Heart left ventricle (tissue), 13 donors: ENCODE data around the gene MS4A4A.

Experiments used
- POLR2A ChIP-seq, 2 donors: fragments of 450-650 bp; IDR thresholded peaks; one replicate each; pipeline ENCODE4 v1.6.1; 2017; ENCODE audit warnings: antibody characterized with exemption in 2 of 2, mild to moderate bottlenecking in 2 of 2, moderate library complexity in 2 of 2
- TF ChIP-seq, protein P1 (sequence below), 12 donors: fragments of 200-600 bp; sonication (generic) in 4 of 12; IDR thresholded peaks; one replicate each; pipeline versions ENCODE4 v1.5.0 to v1.8.0; 2018 to 2022; ENCODE audit warnings: antibody characterized with exemption in 12 of 12, mild to moderate bottlenecking in 5 of 12
- donor health status: ischemic (EF 13 %, LVEDD 7.1; RV severe dilation, severe dysfunction).
- donor health status: DM: no; HTN: yes; CAD: no.
- donor health status: DM: no; HTN: no; CAD: no.
- donor health status: ischemic (EF 25% LVEDD 6.9; RV normal size, moderate dysfunction).
- donor health status: ischemic (EF 25% LVEDD 5.7; RV mildly dilated, moderate dysfunction).
- donor health status: ischemic (EF 35%, LVEDD 5.7; RV mildly dilated, moderate dysfunction).
- donor health status: nonischemic (EF 11% LVEDD 7.7; RV severe dilation, severe dysfunction).
- donor health status: DM: yes; HTN: yes; CAD: no.
- donor health status: PGD.
- donor health status: ischemic (EF 29% LVEDD 5.4; RV normal size, mild dysfunction).
- donor health status: nonischemic (EF 23%, LVEDD 6.1; RV moderate dilation, normal function).

DNA sequence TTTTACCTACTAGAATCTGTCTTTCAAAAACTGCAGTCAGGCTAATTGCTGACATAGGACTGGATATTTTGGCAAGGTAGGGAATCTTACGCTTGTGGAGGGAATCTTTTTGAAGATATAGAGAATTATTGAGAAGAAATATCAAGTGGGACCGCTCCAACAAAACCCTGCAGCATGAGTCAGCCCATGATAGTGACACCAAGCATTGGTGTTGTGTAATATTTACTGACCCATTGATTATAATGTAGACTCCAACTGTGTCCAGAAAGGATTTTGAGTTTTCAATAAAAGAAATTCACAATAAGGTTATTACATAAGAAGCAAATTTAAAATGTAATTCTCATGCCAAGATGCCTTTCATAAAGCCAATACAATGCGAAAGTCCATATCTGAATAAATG is 20.7 kb downstream of the MS4A4A start:
- TF ChIP-seq, protein P1, sequence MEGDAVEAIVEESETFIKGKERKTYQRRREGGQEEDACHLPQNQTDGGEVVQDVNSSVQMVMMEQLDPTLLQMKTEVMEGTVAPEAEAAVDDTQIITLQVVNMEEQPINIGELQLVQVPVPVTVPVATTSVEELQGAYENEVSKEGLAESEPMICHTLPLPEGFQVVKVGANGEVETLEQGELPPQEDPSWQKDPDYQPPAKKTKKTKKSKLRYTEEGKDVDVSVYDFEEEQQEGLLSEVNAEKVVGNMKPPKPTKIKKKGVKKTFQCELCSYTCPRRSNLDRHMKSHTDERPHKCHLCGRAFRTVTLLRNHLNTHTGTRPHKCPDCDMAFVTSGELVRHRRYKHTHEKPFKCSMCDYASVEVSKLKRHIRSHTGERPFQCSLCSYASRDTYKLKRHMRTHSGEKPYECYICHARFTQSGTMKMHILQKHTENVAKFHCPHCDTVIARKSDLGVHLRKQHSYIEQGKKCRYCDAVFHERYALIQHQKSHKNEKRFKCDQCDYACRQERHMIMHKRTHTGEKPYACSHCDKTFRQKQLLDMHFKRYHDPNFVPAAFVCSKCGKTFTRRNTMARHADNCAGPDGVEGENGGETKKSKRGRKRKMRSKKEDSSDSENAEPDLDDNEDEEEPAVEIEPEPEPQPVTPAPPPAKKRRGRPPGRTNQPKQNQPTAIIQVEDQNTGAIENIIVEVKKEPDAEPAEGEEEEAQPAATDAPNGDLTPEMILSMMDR (IDR thresholded peaks at IDR 0.05): no peak
- TF ChIP-seq POLR2A (IDR thresholded peaks at IDR 0.05): no peak
